GM19463 (cell line): ENCODE measurements around the gene EMC8.

ENCODE experiments used
- ATAC-seq: cut with Tn5 transposase; IDR thresholded peaks from one replicate; pipeline ENCODE4 v1.9.1; 2021; ENCODE audit warnings: mild to moderate bottlenecking, moderate library complexity; ENCODE audit not compliant: unreplicated experiment

The EMC8 gene

DNA sequence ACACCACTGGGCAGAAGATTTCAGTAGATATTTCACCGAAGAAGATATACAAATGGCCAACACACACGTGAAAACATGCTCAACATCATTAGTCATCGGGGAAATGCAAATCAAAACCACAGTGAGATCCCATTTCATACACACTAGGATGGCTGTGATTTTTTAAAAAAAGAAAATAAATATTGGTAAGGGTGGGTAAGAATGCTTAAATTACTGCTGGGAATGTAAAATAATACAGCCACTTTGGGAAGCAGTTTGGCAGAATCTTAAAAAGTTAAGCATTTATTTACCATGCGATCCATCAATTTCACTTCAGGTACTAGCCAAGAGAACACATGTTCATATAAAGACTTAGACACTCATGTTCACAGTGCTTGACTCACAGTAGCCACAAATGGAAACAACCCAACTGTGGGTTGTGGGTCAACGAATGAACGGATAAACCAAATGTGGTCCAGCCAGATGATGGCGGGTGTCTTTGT lies 42.0 kb downstream of the EMC8 start:
- ATAC-seq: no peak

DNA sequence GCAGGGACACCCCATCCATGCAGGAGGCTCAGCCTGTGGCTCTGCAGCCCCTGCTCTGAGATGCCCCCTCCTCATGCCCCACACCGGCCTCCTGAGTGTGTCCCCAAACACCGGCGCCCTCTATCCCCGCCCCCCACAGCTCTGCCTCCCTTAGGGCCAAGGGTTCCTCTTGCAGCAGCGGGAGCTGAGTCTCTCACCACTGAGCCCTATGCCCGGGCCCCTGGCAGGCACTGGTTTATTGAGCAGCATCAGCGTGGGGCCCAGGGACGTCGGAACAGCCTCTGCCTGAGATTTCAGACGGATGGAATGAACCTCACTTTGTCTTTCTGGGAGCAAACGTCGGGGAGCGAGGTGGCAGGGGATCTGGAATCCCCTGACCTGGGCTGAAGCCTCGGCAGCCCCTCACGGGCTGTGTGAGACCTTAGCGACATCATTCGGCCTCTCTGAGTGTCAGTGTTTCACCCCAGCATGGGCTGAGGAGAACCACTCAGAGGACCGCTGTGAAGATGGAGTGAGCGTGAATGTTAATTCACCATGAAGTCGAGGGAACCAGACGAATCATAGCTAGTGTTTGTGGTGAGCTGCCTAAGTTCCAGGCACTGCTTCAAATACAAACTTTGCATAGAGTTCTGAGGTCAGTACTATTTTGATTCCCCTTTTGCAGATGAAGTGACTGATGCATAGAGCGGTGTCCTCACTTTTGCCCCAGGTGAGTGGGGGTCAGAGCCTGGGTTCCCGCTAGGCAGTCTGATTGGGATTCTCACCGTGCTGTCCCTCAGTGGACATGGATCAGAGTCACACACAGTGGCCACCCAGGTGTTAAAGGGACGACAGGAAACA lies 43.2 kb downstream of the EMC8 start:
- peak; percentile 56 for ATAC-seq

DNA sequence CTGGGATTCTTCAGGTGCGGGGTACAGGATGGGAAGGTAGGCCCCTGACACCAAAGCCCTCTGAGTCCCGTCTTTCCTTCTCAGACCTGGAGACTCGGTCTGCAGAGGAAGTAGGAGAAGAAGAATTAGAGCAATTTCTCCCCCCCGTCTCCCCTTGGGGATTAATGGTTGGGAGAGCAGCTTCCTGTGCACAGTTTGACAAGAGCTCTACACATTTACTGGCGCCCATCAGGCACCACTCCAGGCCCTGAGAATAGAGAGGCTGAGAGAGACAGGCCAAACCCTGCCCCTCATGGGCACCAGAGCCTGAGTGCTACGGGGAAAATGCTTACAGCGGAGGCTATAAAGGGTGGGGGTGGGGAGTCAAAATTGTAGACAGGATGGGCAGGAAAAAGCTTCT lies 44.9 kb downstream of the EMC8 start:
- no peak for ATAC-seq

DNA sequence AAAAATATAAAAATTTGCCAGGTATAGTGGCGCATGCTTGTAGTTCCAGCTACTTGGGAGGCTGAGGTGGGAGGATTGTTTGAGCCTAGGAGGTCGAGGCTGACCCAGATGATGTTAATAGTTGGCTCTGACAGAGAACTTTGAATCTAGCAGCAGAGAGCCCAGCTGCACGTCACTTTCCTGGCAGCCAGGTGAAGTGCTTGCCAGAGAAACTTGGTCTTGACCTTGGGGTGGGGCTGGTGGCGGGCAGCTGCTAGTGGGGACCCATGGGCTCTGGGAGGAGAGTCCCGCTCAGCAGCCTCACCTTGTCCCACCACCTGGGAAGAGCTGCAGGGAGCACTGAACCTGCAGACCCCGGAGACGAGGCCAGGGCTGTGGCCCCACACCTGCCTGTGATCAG lies 45.4 kb downstream of the EMC8 start:
- no peak for ATAC-seq

DNA sequence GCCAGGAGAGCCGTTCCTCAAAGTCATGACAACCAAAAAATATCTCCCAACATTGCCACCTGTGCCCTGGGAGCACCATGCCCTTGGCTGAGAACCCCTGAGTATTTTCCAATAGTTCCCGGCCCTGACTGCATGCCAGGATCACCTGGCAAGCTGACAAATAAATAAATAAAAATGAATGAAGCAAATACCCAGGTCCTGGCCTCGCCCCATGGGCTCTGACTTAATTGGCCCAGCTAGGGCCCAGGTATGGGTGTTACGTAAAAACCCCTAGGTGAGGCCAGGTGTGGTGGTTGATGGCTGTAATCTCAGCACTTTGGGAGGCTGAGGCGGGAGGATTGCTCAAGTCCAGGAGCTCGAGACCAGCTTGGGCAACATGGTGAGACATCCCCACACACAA lies 45.8 kb downstream of the EMC8 start:
- no peak for ATAC-seq

DNA sequence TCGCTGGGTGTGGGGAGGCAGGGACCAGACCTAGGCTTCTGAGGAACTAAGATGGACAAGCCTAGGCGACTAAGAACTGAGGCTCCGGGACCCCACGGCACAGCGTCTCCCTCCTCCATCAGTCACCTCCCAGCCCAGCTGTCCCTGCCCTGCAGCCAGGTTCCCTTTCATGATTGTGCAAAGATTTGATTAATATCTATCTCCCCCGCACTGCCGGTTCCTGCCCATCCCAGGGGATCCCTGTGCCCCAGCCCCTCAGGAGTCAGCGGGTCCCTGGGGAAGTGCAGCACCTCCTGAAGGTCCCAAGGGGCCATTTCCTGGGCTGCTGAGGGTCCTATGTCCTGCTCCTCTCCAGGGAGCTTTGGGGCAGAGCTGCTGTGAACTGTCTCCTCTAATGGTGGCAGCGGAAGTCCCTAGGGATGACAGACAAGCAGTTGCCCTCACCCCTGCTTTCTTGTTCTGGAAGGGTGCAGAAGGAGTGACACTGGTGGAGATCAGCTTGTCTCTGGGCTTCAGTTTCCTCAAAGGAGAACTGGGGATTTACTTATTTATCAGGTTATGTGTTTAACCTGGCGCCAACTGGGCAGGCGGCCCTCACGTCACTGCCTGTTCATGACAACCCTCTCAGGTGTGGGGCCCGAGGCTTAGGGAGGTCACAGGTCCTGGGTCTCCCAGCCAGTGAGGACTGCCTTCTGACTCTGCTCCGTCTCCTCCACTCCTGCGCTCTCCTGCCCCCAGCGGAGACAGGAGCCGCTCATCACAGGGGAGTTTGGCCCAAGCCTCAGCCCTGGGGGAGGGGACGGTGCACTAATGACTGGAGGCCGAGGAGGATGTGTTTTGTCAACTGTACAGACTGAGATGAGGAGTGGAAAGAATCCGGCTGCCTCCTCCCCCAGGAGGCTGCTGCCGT lies 46.6 kb downstream of the EMC8 start:
- ATAC-seq: no peak

DNA sequence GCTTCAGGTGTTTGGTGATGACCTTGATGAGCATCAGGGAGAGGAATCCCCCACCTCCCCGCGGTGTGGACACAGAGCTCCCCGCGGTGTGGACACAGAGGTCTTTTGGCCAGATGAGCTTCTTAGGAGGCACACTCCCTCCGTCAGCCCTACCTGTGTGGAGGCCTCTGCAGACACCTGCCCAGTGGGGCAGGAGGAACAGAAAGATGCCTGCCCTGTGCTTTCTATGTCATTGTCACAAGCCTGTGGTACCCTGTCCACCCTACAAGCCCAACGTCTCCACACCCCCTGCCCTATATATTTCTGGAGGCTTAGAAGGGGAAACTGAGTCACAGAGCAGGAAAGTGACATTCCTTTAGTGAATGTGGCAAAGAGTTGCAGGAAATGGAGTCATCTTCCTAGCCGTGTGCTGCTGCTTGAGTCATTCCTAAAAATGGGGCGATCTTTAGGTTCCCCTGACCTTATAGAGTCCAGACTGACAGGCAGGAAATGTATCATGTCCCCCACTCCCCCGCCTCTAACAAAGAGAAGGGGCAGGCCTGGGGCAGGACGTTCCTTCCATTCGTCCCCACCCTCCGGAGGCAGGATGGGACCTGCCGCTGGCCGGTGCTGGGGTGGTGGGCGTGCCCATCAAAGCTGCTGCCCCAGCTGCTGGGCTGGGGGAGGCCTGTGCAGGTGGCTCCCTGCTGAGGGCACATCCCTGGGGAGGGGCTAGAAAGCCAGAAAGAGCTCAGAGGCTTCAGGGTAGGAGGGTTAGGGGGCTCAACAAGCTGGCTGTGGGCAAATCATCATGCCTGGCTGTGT lies 47.4 kb downstream of the EMC8 start:
- no peak for ATAC-seq

DNA sequence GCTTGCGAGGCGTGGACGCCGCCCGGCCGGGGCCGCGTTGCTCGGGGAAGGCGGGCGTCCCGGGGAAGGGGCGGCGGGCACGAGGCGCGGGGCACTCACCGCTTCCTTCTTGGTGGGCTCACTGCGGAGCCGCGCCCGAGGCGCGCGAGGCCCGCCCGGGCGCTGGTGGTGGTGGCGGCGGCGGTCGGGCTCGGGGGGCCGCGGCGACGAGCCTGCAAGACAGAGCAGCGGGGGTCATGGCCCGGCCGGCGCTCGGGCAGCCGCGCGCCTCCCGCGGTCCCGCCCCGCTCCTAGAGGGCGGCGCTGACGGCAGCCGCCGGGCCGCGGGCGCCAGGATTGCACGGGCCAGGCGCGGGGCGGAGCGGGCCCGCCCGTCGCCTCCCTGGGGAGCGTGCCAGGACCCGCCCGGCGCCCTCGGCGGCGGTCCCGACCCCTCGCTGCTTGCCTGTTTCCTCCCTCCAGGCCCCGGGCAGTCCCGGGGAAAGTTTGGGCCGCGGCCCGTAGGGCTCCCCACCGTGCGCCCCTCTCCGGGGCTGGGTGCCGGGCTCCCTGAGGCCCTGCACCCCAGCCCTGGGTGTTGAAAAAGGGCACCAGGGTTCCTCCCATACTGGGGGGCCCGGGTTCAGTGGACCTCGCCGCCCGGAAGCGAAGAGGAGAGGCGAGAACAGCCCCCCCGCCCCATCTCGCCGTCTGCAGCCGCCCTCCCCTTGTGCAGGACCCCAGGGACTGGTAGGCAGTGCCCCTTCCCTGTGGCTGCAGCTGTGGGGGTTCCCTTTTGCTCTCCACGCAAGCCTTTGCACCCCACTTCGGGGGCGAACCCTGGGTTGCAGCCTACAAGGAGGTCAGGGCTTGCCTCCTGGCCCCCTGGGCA lies 48.3 kb downstream of the EMC8 start, which contains the start of gene C16orf74:
Gene C16orf74, minus strand, starts transcription at position 270 of the 871 bp plus-strand sequence. CDS start 15,879 bp downstream, outside the sequence.
- ATAC-seq: peak; percentile 57

DNA sequence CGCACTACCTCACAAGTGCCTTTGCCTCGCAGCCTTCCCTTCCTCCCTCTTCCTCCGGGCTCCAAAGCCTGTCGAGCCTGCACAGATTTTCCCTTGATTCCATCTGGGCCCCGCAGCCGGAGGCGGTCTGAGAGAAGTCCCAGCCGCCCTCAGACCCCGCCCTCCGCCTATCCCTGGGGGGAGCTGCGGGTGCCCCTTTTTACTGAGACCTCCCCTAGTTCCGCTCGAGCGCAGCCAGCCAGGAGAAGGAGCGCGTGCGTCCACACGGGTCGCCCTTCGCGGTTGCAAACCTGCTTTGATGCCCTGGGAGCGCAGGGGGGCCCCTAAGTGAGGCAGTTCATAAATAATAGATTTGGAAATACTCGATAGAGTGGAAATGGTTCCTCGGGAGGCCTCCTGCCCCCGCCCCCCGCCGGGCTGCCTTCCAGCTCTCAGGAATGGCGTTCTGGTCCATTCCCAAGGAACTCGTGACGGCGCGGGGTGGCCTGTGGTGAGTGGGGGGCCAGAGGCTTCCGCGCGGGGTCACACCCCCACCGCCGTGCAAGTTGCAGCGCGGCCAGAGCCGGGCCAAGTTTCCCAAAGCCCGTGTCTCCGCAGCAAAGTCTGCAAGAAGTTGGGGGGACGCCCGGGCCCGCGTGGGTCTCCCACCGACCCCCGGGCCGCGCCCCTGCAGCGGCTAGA lies 49.1 kb downstream of the EMC8 start:
- ATAC-seq: no peak

DNA sequence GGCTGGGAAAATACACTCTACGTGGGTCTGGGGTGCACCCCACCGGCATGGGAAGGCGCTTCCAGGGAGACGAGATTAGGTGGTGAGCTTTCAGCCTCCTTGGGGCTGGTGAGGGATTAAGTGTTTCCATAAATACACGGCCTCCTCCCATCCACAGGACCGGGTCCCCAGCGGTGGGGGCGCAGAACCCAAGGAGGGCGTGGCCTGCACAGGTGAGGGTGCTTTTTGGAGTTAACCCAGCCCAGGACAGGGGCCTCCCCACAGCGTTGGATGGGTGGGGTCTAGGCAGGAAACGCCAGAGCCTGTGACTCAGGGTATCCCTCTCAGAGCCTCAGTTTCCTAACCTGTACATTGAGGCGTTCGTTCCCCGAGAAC lies 49.6 kb downstream of the EMC8 start:
- ATAC-seq: no peak

DNA sequence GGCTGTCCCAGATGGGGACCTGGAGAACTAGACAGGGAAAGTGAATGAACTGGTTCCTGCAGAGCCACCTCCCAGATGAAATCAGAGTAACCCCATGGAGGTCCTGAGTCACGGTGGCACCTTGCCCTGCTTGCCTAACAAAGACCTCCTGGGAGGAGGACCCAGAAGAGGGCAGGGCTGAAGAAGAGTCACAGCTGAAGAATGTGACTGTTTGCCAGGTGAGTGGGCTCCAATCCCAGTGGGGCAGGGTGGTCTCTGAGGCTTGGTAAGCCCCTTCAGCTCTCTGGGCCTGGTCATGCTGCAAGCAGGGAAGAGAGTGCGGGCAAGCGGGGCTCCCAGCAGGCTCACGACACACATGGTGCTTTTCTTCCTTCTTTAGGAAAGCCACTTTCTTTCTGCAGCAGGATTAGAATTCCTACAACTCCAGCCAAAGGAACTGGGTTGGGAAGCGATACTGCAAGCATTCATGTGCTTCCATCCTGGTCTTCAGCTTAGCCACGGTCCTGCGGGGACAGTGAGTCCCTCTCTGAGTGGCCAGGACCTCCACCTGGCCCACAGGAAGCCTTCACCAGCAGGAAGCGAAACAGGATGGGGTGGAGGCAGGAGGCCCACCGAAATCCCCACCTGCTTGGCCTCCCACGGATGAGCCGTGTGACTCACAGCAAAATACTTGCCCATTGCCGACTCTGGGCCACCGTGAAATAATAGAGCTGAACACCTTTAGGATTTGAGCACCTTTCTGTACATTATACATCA lies 52.7 kb downstream of the EMC8 start:
- no peak for ATAC-seq

DNA sequence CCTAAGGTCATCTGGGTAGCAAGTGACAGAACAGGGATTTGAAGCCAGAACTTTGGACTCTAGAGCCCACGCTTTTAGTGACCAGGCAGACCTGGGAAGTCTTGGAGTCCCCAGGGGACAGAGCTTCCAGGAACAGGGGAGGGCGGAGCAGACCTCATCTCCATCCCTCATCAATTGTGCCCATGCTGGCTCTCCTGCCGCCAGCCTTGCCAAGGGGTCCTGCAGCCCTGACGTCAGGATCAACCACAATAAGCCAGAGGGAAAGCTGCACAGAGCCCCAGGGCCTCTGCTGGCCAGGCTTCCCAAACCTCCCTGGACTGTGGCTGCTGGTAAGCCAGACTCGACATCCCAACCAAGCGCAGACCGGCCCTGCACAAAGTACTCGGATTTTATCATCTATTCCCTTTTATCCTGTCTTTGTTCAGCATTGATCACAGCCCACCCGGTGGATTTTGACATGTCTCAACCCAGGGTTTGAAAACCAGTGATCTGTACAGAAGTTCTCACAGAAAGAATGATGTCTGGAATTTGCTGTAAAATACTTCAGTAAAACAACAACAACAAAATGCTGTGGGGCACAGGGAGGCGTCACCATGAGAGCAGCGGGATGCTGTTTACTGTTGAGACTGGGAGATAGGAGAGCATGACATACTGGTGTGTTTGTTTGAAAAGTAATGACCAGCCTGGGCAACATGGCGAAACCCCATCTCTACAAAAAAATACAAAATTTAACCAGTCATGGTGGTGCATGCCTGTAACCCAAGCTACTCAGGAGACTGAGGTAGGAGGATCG lies 60.2 kb downstream of the EMC8 start:
- ATAC-seq: no peak

DNA sequence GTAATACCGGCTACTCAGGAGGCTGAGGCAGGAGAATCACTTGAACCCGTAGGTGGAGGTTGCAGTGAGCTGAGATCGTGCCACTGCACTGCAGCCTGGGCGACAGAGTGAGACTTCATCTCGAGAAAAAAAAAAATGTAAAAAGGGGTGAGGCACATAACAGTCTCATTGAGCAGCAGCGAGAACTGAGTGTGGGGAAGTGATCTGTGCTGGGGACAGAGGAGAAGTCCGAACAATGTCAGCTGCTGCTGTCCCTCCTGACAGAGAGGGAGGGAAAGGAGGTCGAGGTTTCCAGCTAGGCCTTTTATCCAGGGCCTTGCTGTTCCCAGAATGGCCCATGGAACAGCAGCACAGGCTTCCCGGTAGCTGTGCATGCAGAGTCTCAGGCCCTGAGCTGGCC lies 62.4 kb downstream of the EMC8 start:
- ATAC-seq: no peak

DNA sequence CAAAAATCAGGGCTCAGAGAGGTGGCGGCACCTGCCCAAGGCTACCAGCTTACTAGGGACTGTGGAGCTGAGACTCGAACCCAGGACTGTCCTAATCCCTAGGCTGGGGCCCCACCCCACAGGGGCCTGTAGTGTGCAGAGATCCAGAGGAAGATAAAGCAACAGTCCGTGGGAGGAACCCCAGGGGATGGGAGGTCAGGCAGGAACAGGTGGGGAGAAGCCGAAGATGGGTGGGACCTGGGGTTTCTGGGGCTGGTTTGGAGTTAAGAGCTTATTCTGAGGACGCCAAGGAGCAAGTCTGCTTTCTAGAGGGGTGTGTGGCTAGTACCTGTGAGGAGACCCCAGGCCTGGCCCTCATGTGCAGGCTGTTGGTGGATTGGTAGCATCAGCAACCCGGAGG lies 63.4 kb downstream of the EMC8 start:
- no peak for ATAC-seq

DNA sequence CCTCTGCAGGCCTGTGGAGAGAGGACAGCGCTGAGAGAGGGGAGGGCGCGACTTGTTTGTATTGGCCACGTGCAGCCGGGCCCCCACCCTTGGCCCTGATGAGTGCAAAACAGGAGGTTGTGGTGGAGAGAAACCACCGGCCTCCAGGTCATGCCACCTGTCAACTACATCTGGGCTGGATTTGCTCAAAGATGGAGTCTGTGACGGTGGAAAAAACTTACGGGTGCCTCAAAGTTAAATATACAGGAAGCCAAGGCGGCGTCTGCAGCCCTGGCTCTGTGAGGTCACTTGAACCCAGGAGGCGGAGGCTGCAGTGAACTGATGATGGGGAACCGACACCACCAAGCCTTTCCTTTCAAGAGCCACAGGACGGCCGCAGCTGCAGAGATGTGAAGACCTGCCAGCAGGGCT lies 64.1 kb downstream of the EMC8 start:
- ATAC-seq: peak; percentile 81

DNA sequence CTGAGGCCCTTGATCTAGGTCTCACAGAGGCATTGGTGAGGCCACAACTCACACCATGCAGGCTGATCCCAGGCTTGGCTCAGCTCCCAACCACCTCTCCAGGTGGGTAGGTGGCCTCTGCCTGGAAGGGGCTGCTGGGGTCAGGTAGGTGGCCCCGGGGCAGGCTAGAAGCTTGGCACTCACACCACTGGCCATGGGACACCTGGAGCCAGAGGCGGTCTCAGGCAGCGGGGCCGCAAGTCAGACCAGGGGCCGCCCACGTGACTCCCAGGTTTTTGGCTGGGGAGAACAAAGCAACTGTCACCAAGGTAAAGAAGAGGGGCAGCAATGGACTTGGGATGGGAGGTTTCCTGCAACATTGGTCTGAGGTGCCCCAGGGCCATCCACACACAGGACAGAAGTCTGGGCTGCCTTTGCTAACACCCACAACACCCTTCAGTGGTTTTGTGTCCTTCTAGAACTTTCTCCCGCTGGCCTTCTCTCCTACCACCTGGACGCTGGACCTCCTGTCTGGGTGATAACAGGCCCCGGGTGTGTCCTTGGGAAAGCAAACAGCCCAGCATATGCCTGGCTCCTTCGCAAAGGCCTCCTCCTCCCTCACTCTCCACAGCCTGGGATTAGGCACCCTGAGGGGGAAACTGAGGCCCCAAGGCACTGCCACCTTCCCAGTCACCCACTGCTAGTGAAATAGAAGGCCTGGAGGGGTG lies 64.9 kb downstream of the EMC8 start:
- no peak for ATAC-seq

DNA sequence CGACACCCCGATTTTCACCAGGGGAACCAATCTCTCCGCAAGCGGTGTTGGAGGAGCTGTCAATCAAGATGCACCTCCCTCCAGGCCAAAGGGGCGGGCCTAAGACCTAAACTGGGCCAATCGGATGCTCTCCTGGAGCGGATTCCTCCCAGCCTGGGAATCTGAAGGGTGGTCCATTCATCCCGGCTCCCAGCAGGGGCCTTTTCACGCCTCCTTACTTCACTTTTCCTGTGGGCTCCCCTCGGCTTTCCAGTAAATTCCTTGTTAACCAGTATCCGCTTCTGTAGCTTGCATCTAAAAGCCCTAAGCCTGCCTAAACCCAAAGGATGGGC lies 65.5 kb downstream of the EMC8 start:
- ATAC-seq: no peak
